Tracheal epithelial cell (primary cell): ENCODE data around the gene ZNF136. TPM values are rescaled to one million over a fixed set of nuclear protein-coding genes. Genes with fewer than 3 reads are reported as not detected.

ENCODE experiments used
- total RNA-seq: library from RNA; depleted of rRNA; stranded (reverse); fragments of >200 nt; gene quantifications from 2 replicates; pipeline ENCODE4 v1.2.1, GENCODE V29; 2014

ZNF136 gene
- 2.9 and 3.6 TPM in 2 replicates for total RNA-seq

DNA sequence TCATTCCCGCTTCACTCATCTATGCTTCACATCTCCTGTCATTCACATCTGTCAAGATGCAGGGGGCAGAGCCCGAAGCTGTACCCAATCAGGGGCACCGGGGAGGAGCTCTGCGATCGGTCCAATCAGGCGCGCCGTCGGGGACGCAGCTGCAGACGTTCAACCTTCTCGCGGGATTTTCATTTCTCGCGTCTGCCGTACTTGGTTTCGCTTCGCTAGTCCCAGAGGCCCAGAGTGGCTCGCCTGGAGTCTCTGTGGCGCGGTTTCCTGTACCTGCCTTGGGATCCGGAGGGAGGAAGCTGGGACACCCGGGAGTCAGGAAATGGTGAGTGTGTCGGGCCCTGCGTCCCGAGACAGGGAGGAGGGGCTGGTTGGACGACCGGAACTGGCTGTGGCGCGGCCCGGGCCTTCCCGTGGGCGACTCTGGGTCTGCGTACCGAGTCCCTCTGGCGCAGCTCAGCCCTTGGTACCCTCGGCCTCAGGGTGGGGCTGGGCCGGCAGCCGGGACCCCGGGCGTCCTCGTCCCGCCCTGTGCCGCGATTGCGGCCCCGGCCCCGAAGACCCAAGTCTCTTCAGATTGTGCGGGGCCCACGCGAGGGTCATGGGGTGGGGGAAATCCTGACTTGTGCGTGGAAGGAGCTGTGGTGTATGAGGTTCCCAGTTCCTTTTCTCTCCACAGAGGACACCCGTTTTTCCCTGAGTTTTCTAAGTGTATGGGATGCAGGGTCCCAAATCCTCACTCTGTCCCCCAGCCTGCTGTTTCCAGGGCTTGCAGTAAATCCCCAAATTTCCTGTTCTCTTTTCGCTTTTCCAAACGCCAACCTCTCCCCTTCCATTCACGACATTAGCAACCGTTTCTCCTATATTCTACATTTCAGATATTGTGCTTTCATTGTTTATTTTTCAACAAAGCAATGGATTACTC lies at the start of gene ZNF136:
Gene ZNF136, plus strand, starts transcription at position 215 of the 925 bp plus-strand sequence. Its CDS starts 108 bp downstream, at position 323.

DNA sequence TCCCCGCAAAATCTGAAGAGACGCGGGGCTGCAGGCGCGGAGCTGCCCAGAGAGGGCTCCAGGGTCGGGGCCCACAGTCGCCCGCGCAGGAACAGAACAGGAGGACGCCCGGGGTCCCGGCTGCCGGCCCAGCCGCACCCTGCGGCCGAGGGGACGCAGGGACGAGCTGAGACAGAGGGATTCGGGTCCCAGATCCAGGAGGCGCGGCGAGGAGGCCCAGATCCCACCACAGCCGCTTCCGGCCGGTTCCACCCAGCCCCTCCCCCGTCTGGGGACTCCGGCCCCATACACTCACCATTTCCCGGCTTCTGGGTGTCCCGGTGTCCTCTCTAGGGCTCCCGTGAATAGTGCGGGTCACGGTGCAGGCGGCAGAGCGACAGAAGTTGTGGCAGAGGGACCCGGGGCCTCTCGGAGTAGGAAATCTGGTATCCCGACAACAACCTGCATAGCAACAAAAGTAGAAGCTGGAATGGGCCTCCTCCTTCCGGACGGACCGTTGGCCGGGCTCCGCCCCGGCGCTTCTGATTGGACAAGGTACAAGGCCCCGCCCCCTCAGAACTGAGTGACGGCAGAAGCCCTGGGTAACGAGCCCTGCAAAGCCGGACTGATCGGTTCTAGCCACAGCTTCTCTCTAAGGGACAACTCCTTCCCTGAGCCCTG lies 22.9 kb upstream of the ZNF136 start, which contains the start of gene ZNF20:
Gene ZNF20, minus strand, starts transcription at position 466 of the 660 bp plus-strand sequence. Its CDS starts 168 bp downstream, at position 298.

DNA sequence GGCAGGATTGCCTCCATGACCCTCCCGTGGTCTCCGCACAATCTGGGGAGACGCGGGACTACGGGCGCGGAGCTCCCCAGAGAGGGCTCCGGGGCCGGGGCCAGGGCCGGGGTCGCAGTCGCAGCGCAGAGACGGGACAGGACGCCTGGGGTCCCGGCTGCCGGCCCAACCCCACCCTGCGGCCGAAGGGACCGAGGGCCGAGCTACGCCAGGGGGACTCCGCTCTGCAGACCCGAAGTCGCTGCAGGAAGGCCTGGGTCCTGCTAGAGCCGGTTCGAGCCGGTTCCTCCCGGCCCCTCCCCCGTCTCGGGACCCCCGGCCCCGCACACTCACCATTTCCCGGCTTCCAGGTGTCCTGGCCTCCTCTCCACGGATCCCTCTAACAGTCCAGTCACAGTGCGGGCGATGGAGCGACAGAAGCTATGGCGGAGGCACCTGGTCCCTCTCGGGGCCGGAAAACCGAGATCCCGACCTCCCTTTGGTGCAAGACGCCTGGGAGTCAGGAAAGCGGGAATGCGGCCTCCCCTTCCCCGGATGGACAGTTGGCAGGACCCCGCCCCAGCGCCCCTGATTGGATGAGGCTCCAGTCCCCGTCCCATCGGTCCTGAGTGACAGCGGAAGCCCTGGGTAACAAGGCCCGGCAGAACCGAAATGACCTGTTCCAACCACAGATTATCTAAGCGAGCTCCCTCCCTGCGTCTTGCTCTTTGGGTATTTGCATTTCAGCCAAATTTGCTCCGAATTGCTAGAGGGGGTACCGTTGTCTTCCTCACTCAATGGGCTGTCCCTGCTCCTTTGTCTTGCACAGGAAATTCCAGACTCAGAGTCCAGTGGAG lies 6.5 kb upstream of the ZNF136 start, which contains the start of gene ZNF625:
Gene ZNF625, minus strand, starts transcription at position 512 of the 836 bp plus-strand sequence. Its CDS starts 176 bp downstream, at position 336.

Other genes with a start within 250 kb of the ZNF136 start
- gene ZNF700, start 238.0 kb upstream of the ZNF136 start, total RNA-seq: 8.2 and 8.5 TPM in 2 replicates
- gene ZNF763, start 198.1 kb upstream of the ZNF136 start, total RNA-seq: 0.43 and 1.2 TPM in 2 replicates
- gene ZNF433, start 127.4 kb upstream of the ZNF136 start, total RNA-seq: 1.2 and 4.3 TPM in 2 replicates
- under 0.01 TPM in 1 of 2 replicates, not detected in the other for gene ZNF878, start 110.1 kb upstream of the ZNF136 start, total RNA-seq
- gene ZNF844, start 98.4 kb upstream of the ZNF136 start, total RNA-seq: 2.3 and 3.6 TPM in 2 replicates
- 2.3 and 4.1 TPM in 2 replicates for gene ZNF20, start 22.7 kb upstream of the ZNF136 start, total RNA-seq
- 4.9 and 7.7 TPM in 2 replicates for gene ZNF625, start 6.4 kb upstream of the ZNF136 start, total RNA-seq
- gene ZNF44, start 131.8 kb downstream of the ZNF136 start, total RNA-seq: 6.6 and 7.5 TPM in 2 replicates
- 1.7 and 2.4 TPM in 2 replicates for gene ZNF563, start 170.5 kb downstream of the ZNF136 start, total RNA-seq
- gene ZNF442, start 202.6 kb downstream of the ZNF136 start, total RNA-seq: 1.9 and 2.1 TPM in 2 replicates
- gene ZNF799, start 238.2 kb downstream of the ZNF136 start, total RNA-seq: 3.4 and 4.6 TPM in 2 replicates